CD14-positive monocyte (primary cell): ENCODE data around the gene VSIG10L. TPM values are rescaled to one million over a fixed set of nuclear protein-coding genes. Genes with fewer than 3 reads are reported as not detected.

Experiments
- DNase-seq, 3 donors: peaks; one replicate each; pipeline ENCODE4 v3.0.0-alpha.2; 2011 to 2022
- H2AFZ ChIP-seq: 2 replicates; pipeline ENCODE4 v1.6.0; 2012; ENCODE audit warnings: mild to moderate bottlenecking, low read depth, low read length, inconsistent platforms; ENCODE audit not compliant: insufficient read depth, poor library complexity, severe bottlenecking
- H3K27ac ChIP-seq, 2 donors: 1 replicate in 1 of 2; 2 replicates in 1 of 2; pipeline ENCODE4 v1.5.1; 2012 to 2013; ENCODE audit warnings: low read length in 2 of 2, control low read depth in 1 of 2, inconsistent platforms in 1 of 2, low read depth in 1 of 2, mild to moderate bottlenecking in 1 of 2
- H3K27me3 ChIP-seq, 2 donors: one replicate each; pipeline versions ENCODE4 v1.6.0 to v1.6.1; 2011 to 2013; ENCODE audit warnings: low read length in 2 of 2; ENCODE audit not compliant: control insufficient read depth in 2 of 2, insufficient read depth in 2 of 2
- H3K36me3 ChIP-seq, 2 donors: replicated peaks in 1 of 2; 1 replicate in 1 of 2; 2 replicates in 1 of 2; pipeline versions ENCODE4 v1.5.1 to v1.6.1; 2012 to 2013; ENCODE audit warnings: low read length in 2 of 2, control low read depth in 1 of 2, inconsistent platforms in 1 of 2, mild to moderate bottlenecking in 1 of 2; ENCODE audit not compliant: insufficient read depth in 2 of 2, control insufficient read depth in 1 of 2
- H3K4me1 ChIP-seq, 2 donors: 1 replicate in 1 of 2; 2 replicates in 1 of 2; pipeline versions ENCODE4 v1.5.1 to v1.6.1; 2012 to 2013; ENCODE audit warnings: low read length in 2 of 2, control low read depth in 1 of 2, inconsistent platforms in 1 of 2, mild to moderate bottlenecking in 1 of 2, moderate library complexity in 1 of 2; ENCODE audit not compliant: insufficient read depth in 2 of 2, control insufficient read depth in 1 of 2
- H3K4me2 ChIP-seq: replicated peaks from 2 replicates; pipeline ENCODE3; 2012; ENCODE audit warnings: low read length, moderate library complexity, mild to moderate bottlenecking; ENCODE audit not compliant: poor library complexity, severe bottlenecking; ENCODE audit errors: extremely low read depth
- H3K4me3 ChIP-seq, 3 experiments: fragments of 200-600 bp in 1 of 3; sonication (generic) in 1 of 3; replicated peaks in 1 of 3; 1 replicate in 2 of 3; 2 replicates in 1 of 3; pipeline ENCODE4 v1.5.1; 2011 to 2013; ENCODE audit warnings: low read length in 3 of 3, mild to moderate bottlenecking in 3 of 3, control low read depth in 2 of 3, low read depth in 2 of 3, inconsistent platforms in 1 of 3, moderate library complexity in 1 of 3
- H3K79me2 ChIP-seq: 2 replicates; pipeline ENCODE4 v1.6.0; 2012; ENCODE audit warnings: mild to moderate bottlenecking, control low read depth, inconsistent platforms, low read length, moderate library complexity; ENCODE audit not compliant: insufficient read depth
- H3K9ac ChIP-seq: 2 replicates; pipeline ENCODE4 v1.6.0; 2017; ENCODE audit warnings: low read length, mild to moderate bottlenecking; ENCODE audit not compliant: insufficient read depth, poor library complexity, severe bottlenecking
- H3K9me3 ChIP-seq, 2 donors: replicated peaks in 1 of 2; 1 replicate in 1 of 2; 2 replicates in 1 of 2; pipeline versions ENCODE4 v1.5.1 to v1.6.1; 2012 to 2013; ENCODE audit warnings: low read length in 2 of 2, control low read depth in 1 of 2; ENCODE audit not compliant: control insufficient read depth in 1 of 2, insufficient read depth in 1 of 2
- H4K20me1 ChIP-seq: 2 replicates; pipeline ENCODE4 v1.6.0; 2012; ENCODE audit warnings: mild to moderate bottlenecking, low read length, control low read depth, moderate library complexity; ENCODE audit not compliant: insufficient read depth
- H3K27ac Mint-ChIP-seq, 7 donors: one replicate each; pipeline ENCODE4 v1.8.0; 2020; ENCODE audit warnings: mild to moderate bottlenecking in 7 of 7, mixed read lengths in 7 of 7, moderate library complexity in 6 of 7, inconsistent platforms in 2 of 7
- H3K27me3 Mint-ChIP-seq, 3 donors: one replicate each; pipeline ENCODE4 v1.8.0; 2021 to 2022; ENCODE audit warnings: low read depth in 3 of 3, mild to moderate bottlenecking in 3 of 3, mixed read lengths in 3 of 3, moderate library complexity in 3 of 3, inconsistent platforms in 1 of 3
- H3K36me3 Mint-ChIP-seq, 2 donors: one replicate each; pipeline ENCODE4 v1.8.0; 2020; ENCODE audit warnings: mixed read lengths in 2 of 2, inconsistent platforms in 1 of 2, mild to moderate bottlenecking in 1 of 2
- H3K4me1 Mint-ChIP-seq: one replicate; pipeline ENCODE4 v1.8.0; 2020; ENCODE audit warnings: mild to moderate bottlenecking, mixed read lengths
- H3K4me3 Mint-ChIP-seq, 2 donors: one replicate each; pipeline ENCODE4 v1.8.0; 2020; ENCODE audit warnings: mild to moderate bottlenecking in 2 of 2, mixed read lengths in 2 of 2, moderate library complexity in 1 of 2
- H3K9me3 Mint-ChIP-seq, 7 donors: one replicate each; pipeline ENCODE4 v1.8.0; 2020 to 2022; ENCODE audit warnings: mixed read lengths in 7 of 7, mild to moderate bottlenecking in 6 of 7, moderate library complexity in 6 of 7, inconsistent platforms in 2 of 7
- CTCF ChIP-seq: fragments of 200-600 bp; IDR thresholded peaks from one replicate; pipeline ENCODE4 v1.8.0; 2022; ENCODE audit warnings: antibody characterized with exemption, mild to moderate bottlenecking
- WGBS: methylation state at CpG from one replicate; pipeline ENCODE4 v1.1.5; 2013; ENCODE audit warnings: missing lambda C conversion rate; ENCODE audit not compliant: insufficient coverage; 5-methylcytosine and 5-hydroxymethylcytosine counted together
- intact Hi-C, 2 donors: fragments of 100-400 bp; cut with micrococcal nuclease; formaldehyde crosslinking; loops; one replicate each; pipeline versions ENCODE4 v1.15.0 to v1.15.1; 2023
- polyA plus RNA-seq, 3 donors: library from polyadenylated mRNA; depleted of rRNA in 1 of 3; unstranded in 2 of 3; stranded (reverse) in 1 of 3; fragments of 300-500 nt in 2 of 3; fragments of >200 nt in 1 of 3; fragmentation: Illumina TruSeq in 2 of 3; gene quantifications; 1 replicate in 2 of 3; 2 replicates in 1 of 3; pipeline ENCODE4 v1.2.3, GENCODE V29; 2012 to 2021

Gene VSIG10L
- polyA plus RNA-seq, 3 donors, result 0.62 to 2.3 (median 0.73) TPM

- Histone ChIP-seq H3K27me3 (no peaks in the 10 kb centered on the region), H2AFZ (peak overlapping the region; percentile 79), H4K20me1 (no peaks in the 10 kb centered on the region), H3K9me3 (no peaks in the 10 kb centered on the region), H3K4me1 (peaks cover 51 to 73% of the 10 kb centered on the region in 2 donors), H3K36me3 (no peaks in the 10 kb centered on the region), H3K4me2 (peak overlapping the region; percentile 62), H3K9ac (peak overlapping the region; percentile 57), H3K27ac (peak overlapping the region; percentile 47 to 81), H3K79me2 (peaks cover 43% of the 10 kb centered on the region), H3K4me3 (peak overlapping the region in 1 of 3 experiments; percentile 62)
- Mint-ChIP-seq H3K27ac (peak overlapping the region; percentile 25 to 89 (median 82)), H3K4me3 (peak overlapping the region; percentile 59 to 73), H3K27me3 (peaks cover 0 to 2% (median 0%) of the 10 kb centered on the region in 3 donors), H3K9me3 (peaks cover 0 to 1% (median 0%) of the 10 kb centered on the region in 7 donors), H3K4me1 (peaks cover 71% of the 10 kb centered on the region), H3K36me3 (peaks cover 0 to 1% of the 10 kb centered on the region in 2 donors)
- WGBS, result 60% methylated on average over 18 of the region's 18 CpGs
- no peak for TF ChIP-seq CTCF
- intact Hi-C loops, result no loop called here
- no peak for DNase-seq
Measured at GRCh38 chr19:51372021-51372648, 30.2 kb upstream of the VSIG10L start.

GRCh38 chr19:51371186-51371690, 29.3 kb upstream of the VSIG10L start:
- H3K4me3 Mint-ChIP-seq, result peak overlapping the region in 1 of 2 donors; percentile 59
- H3K27me3 Mint-ChIP-seq, result peaks cover 0 to 6% (median 0%) of the 10 kb centered on the region in 3 donors
- peak overlapping the region; percentile 62 for H3K4me2 ChIP-seq
- H3K9me3 Mint-ChIP-seq, result peaks cover 0 to 1% (median 0%) of the 10 kb centered on the region in 7 donors
- no peaks in the 10 kb centered on the region for H4K20me1 ChIP-seq
- H3K79me2 ChIP-seq, result peaks cover 47% of the 10 kb centered on the region
- WGBS, result 67% methylated on average over 1 of the region's 8 CpGs
- TF ChIP-seq CTCF, result no peak
- H2AFZ ChIP-seq, result peak overlapping the region; percentile 79
- intact Hi-C loops, result no loop called here
- no peaks in the 10 kb centered on the region for H3K9me3 ChIP-seq
- H3K9ac ChIP-seq, result no peak overlapping the region
- H3K4me1 Mint-ChIP-seq, result peaks cover 75% of the 10 kb centered on the region
- H3K4me1 ChIP-seq, result peaks cover 57 to 80% of the 10 kb centered on the region in 2 donors
- H3K4me3 ChIP-seq, result peak overlapping the region in 1 of 3 experiments; percentile 62
- H3K27me3 ChIP-seq, result no peaks in the 10 kb centered on the region
- H3K27ac ChIP-seq, result peak overlapping the region in 1 of 2 donors; percentile 81
- peaks cover 0 to 1% of the 10 kb centered on the region in 2 donors for H3K36me3 Mint-ChIP-seq
- peak overlapping the region in 1 of 7 donors; percentile 81 for H3K27ac Mint-ChIP-seq
- no peaks in the 10 kb centered on the region for H3K36me3 ChIP-seq
- DNase-seq, result no peak
